ENCODE results near the gene DOCK2.

Gene DOCK2

DNA sequence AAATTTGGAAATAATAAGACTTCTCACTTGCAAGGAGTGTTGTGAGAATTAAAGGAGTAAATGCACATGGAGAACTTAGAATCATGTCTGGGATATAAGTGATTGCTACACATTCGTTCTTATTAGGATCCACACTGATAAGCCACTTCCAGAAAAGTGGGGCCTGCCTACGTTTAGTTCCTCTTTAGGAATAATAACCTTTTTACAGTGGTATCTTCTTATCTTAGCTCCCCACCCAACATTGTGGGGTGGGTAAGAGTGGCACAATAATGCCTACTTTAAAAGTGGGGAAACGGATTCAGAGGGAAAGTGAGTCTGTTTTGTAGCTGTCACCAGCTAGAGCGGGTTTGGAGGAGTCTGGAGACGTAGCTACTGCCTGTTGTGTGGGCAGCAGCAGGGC lies 16.0 kb downstream of the DOCK2 start:
- no peak overlapping the region for H3K9ac ChIP-seq (ENCODE audit: low read depth, low read length, poor library complexity, severe bottlenecking)
- TF ChIP-seq EZH2phosphoT487 (IDR thresholded peaks at IDR 0.05; ENCODE audit: borderline replicate concordance) (no peak), CTCF (conservative IDR thresholded peaks at IDR 0.05; ENCODE audit: low read length) (no peak)
- no peak overlapping the region for H3K4me2 ChIP-seq (ENCODE audit: low read depth, low read length, poor library complexity, severe bottlenecking)
- H3K4me1 ChIP-seq (ENCODE audit: insufficient read depth, low read length, poor library complexity, severe bottlenecking), result peaks cover 37% of the 10 kb centered on the region
- peaks cover 24% of the 10 kb centered on the region for H4K20me1 ChIP-seq (ENCODE audit: insufficient read depth, low read length, poor library complexity, severe bottlenecking)
- H3K27me3 ChIP-seq (ENCODE audit: insufficient read depth, low read length, poor library complexity, severe bottlenecking), result no peaks in the 10 kb centered on the region
- no peak overlapping the region for H3K4me3 ChIP-seq (ENCODE audit: low read length, poor library complexity, severe bottlenecking)
- peaks cover 29% of the 10 kb centered on the region; the same call in 1 of the 2 replicates for H3K36me3 ChIP-seq (ENCODE audit: insufficient read depth, low read length)
- H3K9me3 ChIP-seq (ENCODE audit: insufficient read depth, low read depth, low read length), result no peaks in the 10 kb centered on the region
- no peaks in the 10 kb centered on the region for H3F3A ChIP-seq (ENCODE audit: low read depth)
- H2AFZ ChIP-seq (ENCODE audit: low read length), result no peak overlapping the region
- peaks cover 70% of the 10 kb centered on the region for H3K79me2 ChIP-seq (ENCODE audit: insufficient read depth, low read length)
- no peaks in the 10 kb centered on the region for H3K9me2 ChIP-seq (replicated peaks; ENCODE audit: low read depth, low read length)

- no peak overlapping the region for H2AFZ ChIP-seq (ENCODE audit: low read length)
- peaks cover 11% of the 10 kb centered on the region for H4K20me1 ChIP-seq (ENCODE audit: insufficient read depth, low read length, poor library complexity, severe bottlenecking)
- no peak overlapping the region for H3K4me3 ChIP-seq (ENCODE audit: low read length, poor library complexity, severe bottlenecking)
- TF ChIP-seq CTCF (conservative IDR thresholded peaks at IDR 0.05; ENCODE audit: low read length) (no peak), EZH2phosphoT487 (IDR thresholded peaks at IDR 0.05; ENCODE audit: borderline replicate concordance) (no peak)
- no peak overlapping the region for H3K4me2 ChIP-seq (ENCODE audit: low read depth, low read length, poor library complexity, severe bottlenecking)
- peaks cover 29% of the 10 kb centered on the region; the same call in 1 of the 2 replicates for H3K36me3 ChIP-seq (ENCODE audit: insufficient read depth, low read length)
- H3K9me2 ChIP-seq (replicated peaks; ENCODE audit: low read depth, low read length), result no peaks in the 10 kb centered on the region
- H3F3A ChIP-seq (ENCODE audit: low read depth), result no peaks in the 10 kb centered on the region
- peaks cover 16% of the 10 kb centered on the region for H3K4me1 ChIP-seq (ENCODE audit: insufficient read depth, low read length, poor library complexity, severe bottlenecking)
- H3K9ac ChIP-seq (ENCODE audit: low read depth, low read length, poor library complexity, severe bottlenecking), result no peak overlapping the region
- no peaks in the 10 kb centered on the region for H3K9me3 ChIP-seq (ENCODE audit: insufficient read depth, low read depth, low read length)
- peaks cover 47% of the 10 kb centered on the region for H3K79me2 ChIP-seq (ENCODE audit: insufficient read depth, low read length)
- H3K27me3 ChIP-seq (ENCODE audit: insufficient read depth, low read length, poor library complexity, severe bottlenecking), result no peaks in the 10 kb centered on the region
Observed at GRCh38 chr5:169655353-169655752, 18.3 kb downstream of the DOCK2 start.

GRCh38 chr5:169656125-169656901 lies 19.2 kb downstream of the DOCK2 start:
- H3K9me2 ChIP-seq (replicated peaks; ENCODE audit: low read depth, low read length), result no peaks in the 10 kb centered on the region
- peaks cover 11% of the 10 kb centered on the region for H4K20me1 ChIP-seq (ENCODE audit: insufficient read depth, low read length, poor library complexity, severe bottlenecking)
- TF ChIP-seq EZH2phosphoT487 (IDR thresholded peaks at IDR 0.05; ENCODE audit: borderline replicate concordance), result no peak
- no peak for TF ChIP-seq CTCF (conservative IDR thresholded peaks at IDR 0.05; ENCODE audit: low read length)
- H3K27me3 ChIP-seq (ENCODE audit: insufficient read depth, low read length, poor library complexity, severe bottlenecking), result no peaks in the 10 kb centered on the region
- no peak overlapping the region for H2AFZ ChIP-seq (ENCODE audit: low read length)
- H3F3A ChIP-seq (ENCODE audit: low read depth), result no peaks in the 10 kb centered on the region
- H3K79me2 ChIP-seq (ENCODE audit: insufficient read depth, low read length), result peaks cover 38% of the 10 kb centered on the region
- H3K36me3 ChIP-seq (ENCODE audit: insufficient read depth, low read length), result peaks cover 29% of the 10 kb centered on the region; the same call in 1 of the 2 replicates
- no peak overlapping the region for H3K4me2 ChIP-seq (ENCODE audit: low read depth, low read length, poor library complexity, severe bottlenecking)
- H3K4me3 ChIP-seq (ENCODE audit: low read length, poor library complexity, severe bottlenecking), result no peak overlapping the region
- no peaks in the 10 kb centered on the region for H3K9me3 ChIP-seq (ENCODE audit: insufficient read depth, low read depth, low read length)
- no peak overlapping the region for H3K9ac ChIP-seq (ENCODE audit: low read depth, low read length, poor library complexity, severe bottlenecking)
- peaks cover 6% of the 10 kb centered on the region for H3K4me1 ChIP-seq (ENCODE audit: insufficient read depth, low read length, poor library complexity, severe bottlenecking)

All from Loucy (cell line).